HG02588 (cell line): ENCODE results near the gene GNAZ.
"Not testable (repeated sequence)": the region's sequence is repeated elsewhere in the genome, so short reads cannot be mapped to it uniquely, and the experiment has no call there.

Experiments
- ATAC-seq: cut with Tn5 transposase; IDR thresholded peaks from one replicate; pipeline ENCODE4 v1.9.1; 2021; ENCODE audit warnings: mild to moderate bottlenecking, moderate library complexity; ENCODE audit not compliant: unreplicated experiment

The GNAZ gene

GRCh38 chr22:23070418-23071229 lies at the start of gene GNAZ:
Gene GNAZ, plus strand, starts transcription at chr22:23070519. Its CDS starts 25,177 bp downstream, at chr22:23095696.
- peak; percentile 31 for ATAC-seq

- no peak for ATAC-seq
Measured at GRCh38 chr22:23020659-23021293, 49.5 kb upstream of the GNAZ start.

GRCh38 chr22:23021660-23022353 lies 48.5 kb upstream of the GNAZ start:
- not testable (repeated sequence) for ATAC-seq

- ATAC-seq = no peak
Measured at GRCh38 chr22:23023294-23023693, 47.0 kb upstream of the GNAZ start.

- ATAC-seq = no peak
Measured at GRCh38 chr22:23026777-23027176, 43.5 kb upstream of the GNAZ start.

GRCh38 chr22:23027849-23028248 lies 42.5 kb upstream of the GNAZ start:
- not testable (repeated sequence) for ATAC-seq

- no peak for ATAC-seq
Measured at GRCh38 chr22:23029521-23030228, 40.6 kb upstream of the GNAZ start.

GRCh38 chr22:23031381-23031780 lies 38.9 kb upstream of the GNAZ start:
- no peak for ATAC-seq

GRCh38 chr22:23031786-23032185 lies 38.5 kb upstream of the GNAZ start:
- no peak for ATAC-seq

- ATAC-seq = no peak
Measured at GRCh38 chr22:23032658-23033057, 37.7 kb upstream of the GNAZ start.

- no peak for ATAC-seq
Measured at GRCh38 chr22:23033116-23033905, 37.0 kb upstream of the GNAZ start.

GRCh38 chr22:23034621-23035556 lies 35.4 kb upstream of the GNAZ start:
- ATAC-seq = no peak

- ATAC-seq = no peak
Measured at GRCh38 chr22:23035557-23036277, 34.6 kb upstream of the GNAZ start.

GRCh38 chr22:23036684-23037428 lies 33.5 kb upstream of the GNAZ start:
- ATAC-seq = no peak

- ATAC-seq = no peak
Measured at GRCh38 chr22:23037429-23038333, 32.6 kb upstream of the GNAZ start.

- no peak for ATAC-seq
Measured at GRCh38 chr22:23038334-23038642, 32.0 kb upstream of the GNAZ start.

- no peak for ATAC-seq
Measured at GRCh38 chr22:23038902-23039301, 31.4 kb upstream of the GNAZ start.
